Stimulated activated naive CD4-positive, alpha-beta T cell treated with Interleukin-2 at 50 U/mL for 16 hours (primary cell): ENCODE measurements around the gene MRPS27.
A peak's percentile ranks its signal among the peaks of the same experiment; 100 is the strongest.

Experiments
- DNase-seq: peaks from one replicate; lab custom pipeline; 2025; lab: John Stamatoyannopoulos, UW

MRPS27 gene

GRCh38 chr5:72319976-72320752 lies at the start of gene MRPS27, which contains the start of gene PTCD2:
TSS of gene MRPS27 (minus strand) at chr5:72320240. CDS start at chr5:72320221, 19 bp downstream.
TSS of gene PTCD2 (plus strand) at chr5:72320373. CDS start at chr5:72320383, 10 bp downstream.
- DNase-seq, result peak; percentile 95

GRCh38 chr5:72369711-72370110 lies 49.7 kb upstream of the MRPS27 start:
- no peak for DNase-seq

- DNase-seq, result no peak
These were observed 49.3 kb upstream of the MRPS27 start for GRCh38 chr5:72369301-72369700.

GRCh38 chr5:72368271-72368670 lies 48.2 kb upstream of the MRPS27 start:
- DNase-seq, result no peak

GRCh38 chr5:72366324-72366976 lies 46.4 kb upstream of the MRPS27 start:
- DNase-seq, result no peak

GRCh38 chr5:72364951-72365350 lies 44.9 kb upstream of the MRPS27 start:
- DNase-seq, result no peak

GRCh38 chr5:72364171-72364570 lies 44.1 kb upstream of the MRPS27 start:
- no peak for DNase-seq

GRCh38 chr5:72363166-72363802 lies 43.2 kb upstream of the MRPS27 start:
- DNase-seq, result no peak

GRCh38 chr5:72359886-72360285 lies 39.8 kb upstream of the MRPS27 start:
- DNase-seq, result no peak

GRCh38 chr5:72358925-72359324 lies 38.9 kb upstream of the MRPS27 start:
- DNase-seq, result no peak

- DNase-seq, result no peak
These were observed 36.3 kb upstream of the MRPS27 start for GRCh38 chr5:72356361-72356760.

GRCh38 chr5:72355706-72356299 lies 35.8 kb upstream of the MRPS27 start:
- no peak for DNase-seq

GRCh38 chr5:72353046-72353445 lies 33.0 kb upstream of the MRPS27 start:
- no peak for DNase-seq

GRCh38 chr5:72352616-72353015 lies 32.6 kb upstream of the MRPS27 start:
- DNase-seq, result no peak

GRCh38 chr5:72351376-72351775 lies 31.3 kb upstream of the MRPS27 start:
- no peak for DNase-seq

- no peak for DNase-seq
These were observed 27.8 kb upstream of the MRPS27 start for GRCh38 chr5:72347801-72348308.

GRCh38 chr5:72346398-72346797 lies 26.4 kb upstream of the MRPS27 start:
- no peak for DNase-seq

- no peak for DNase-seq
These were observed 18.7 kb upstream of the MRPS27 start for GRCh38 chr5:72338689-72339209.

GRCh38 chr5:72337159-72337558 lies 17.1 kb upstream of the MRPS27 start:
- no peak for DNase-seq

- no peak for DNase-seq
These were observed 10.7 kb upstream of the MRPS27 start for GRCh38 chr5:72330712-72331111.

- DNase-seq, result no peak
These were observed 8.1 kb upstream of the MRPS27 start for GRCh38 chr5:72328172-72328571.

- DNase-seq, result no peak
These were observed 6.2 kb upstream of the MRPS27 start for GRCh38 chr5:72326306-72326649.
